ES-I3 (cell line): ENCODE results near the gene RAB3GAP2.
"Not testable (repeated sequence)": the region's sequence is repeated elsewhere in the genome, so short reads cannot be mapped to it uniquely, and the experiment has no call there.

Experiments
- H3K36me3 ChIP-seq: 2 replicates; pipeline ENCODE4 v1.6.1; 2013; ENCODE audit warnings: mild to moderate bottlenecking, low read length, control low read depth, moderate library complexity; ENCODE audit not compliant: insufficient read depth
- H3K4me1 ChIP-seq: 2 replicates; pipeline ENCODE4 v1.6.1; 2013; ENCODE audit warnings: mild to moderate bottlenecking, control low read depth, low read length; ENCODE audit not compliant: insufficient read depth
- H3K9ac ChIP-seq: 2 replicates; pipeline ENCODE4 v1.6.1; 2013; ENCODE audit warnings: low read depth, mild to moderate bottlenecking, low read length, moderate library complexity
- H3K9me3 ChIP-seq: 2 replicates; pipeline ENCODE4 v1.6.1; 2013; ENCODE audit warnings: mild to moderate bottlenecking, low read length, moderate library complexity; ENCODE audit not compliant: control insufficient read depth, insufficient read depth

RAB3GAP2 gene

DNA sequence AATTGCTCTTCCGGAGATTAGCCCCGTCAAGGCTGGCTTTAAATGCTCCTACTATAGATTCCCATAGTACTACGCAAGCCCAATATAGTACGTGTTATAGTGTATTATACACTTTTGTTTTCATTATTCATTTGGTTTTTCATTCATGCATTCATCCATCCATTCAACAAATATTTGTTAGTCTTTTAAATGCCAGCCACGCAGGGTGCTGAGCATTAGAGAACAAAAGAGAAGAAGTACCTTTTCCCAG, 513 bp upstream of the RAB3GAP2 start:
- Histone ChIP-seq H3K9me3 (no peaks in the 10 kb centered on the region), H3K4me1 (peaks cover 24% of the 10 kb centered on the region), H3K36me3 (peaks cover 3% of the 10 kb centered on the region; the same call in 1 of the 2 replicates), H3K9ac (peak overlapping the region; percentile 90)

DNA sequence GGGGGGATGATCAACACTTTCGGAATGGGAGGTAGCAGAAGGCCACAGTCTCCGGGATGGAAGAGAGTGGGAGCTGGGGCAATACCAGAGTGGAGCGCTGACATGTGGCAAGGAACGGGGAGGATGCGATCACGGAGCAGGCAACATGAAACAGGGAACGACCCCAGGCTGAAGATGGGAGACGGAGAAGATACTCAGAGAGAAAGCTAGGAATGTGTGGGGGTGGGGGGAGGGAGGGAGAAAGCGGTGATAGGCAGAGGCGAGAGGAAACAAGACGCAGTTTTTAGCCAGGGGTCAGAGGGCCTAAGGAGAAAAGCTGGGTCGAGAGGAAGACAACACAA, 577 bp downstream of the RAB3GAP2 start:
- Histone ChIP-seq H3K9ac (peak overlapping the region; percentile 90), H3K9me3 (no peaks in the 10 kb centered on the region), H3K36me3 (peaks cover 3% of the 10 kb centered on the region; the same call in 1 of the 2 replicates), H3K4me1 (peaks cover 24% of the 10 kb centered on the region)

DNA sequence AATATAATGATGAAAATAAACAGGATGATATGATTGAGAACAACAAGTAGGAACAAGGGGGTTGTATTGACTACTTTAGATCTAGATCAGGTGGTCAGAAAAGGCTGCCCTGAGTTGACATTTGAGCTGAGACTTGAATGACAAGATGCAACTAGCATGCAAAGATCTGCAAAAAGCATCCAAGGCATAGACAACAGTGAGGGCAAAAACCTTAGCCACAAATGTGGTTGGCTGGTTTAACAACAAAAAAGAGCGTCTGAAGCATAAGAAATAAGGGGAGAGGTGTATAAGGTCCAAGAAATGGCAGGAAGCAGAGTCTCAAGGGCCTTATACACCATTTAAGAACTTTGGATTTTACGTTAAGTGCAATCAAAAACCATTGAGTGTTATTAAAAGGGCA, 3.2 kb downstream of the RAB3GAP2 start:
- H3K9ac ChIP-seq, result no peak overlapping the region
- H3K9me3 ChIP-seq, result no peaks in the 10 kb centered on the region
- H3K4me1 ChIP-seq, result peaks cover 11% of the 10 kb centered on the region; the same call in 1 of the 2 replicates
- peaks cover 11% of the 10 kb centered on the region for H3K36me3 ChIP-seq

DNA sequence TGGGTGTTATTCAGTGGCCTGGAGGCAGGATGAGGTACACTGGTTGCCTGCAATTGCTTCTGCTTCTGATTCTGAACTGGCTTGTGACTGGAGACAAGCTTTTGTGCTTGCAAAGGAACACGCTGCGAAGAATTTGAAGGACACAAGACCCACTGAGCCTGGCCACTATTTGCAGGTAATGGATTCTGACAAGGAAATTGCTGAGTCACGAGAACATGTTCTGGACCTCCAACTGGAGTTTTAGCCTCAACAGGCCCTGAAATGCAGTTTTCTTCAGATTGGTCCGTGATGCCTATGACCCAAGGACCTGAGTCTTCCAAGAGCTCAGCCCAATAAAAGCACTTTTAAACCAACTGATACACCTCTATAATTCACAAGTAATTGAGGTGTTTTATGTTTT, 4.6 kb downstream of the RAB3GAP2 start:
- no peaks in the 10 kb centered on the region for H3K9me3 ChIP-seq
- peaks cover 11% of the 10 kb centered on the region for H3K36me3 ChIP-seq
- H3K9ac ChIP-seq, result no peak overlapping the region
- peaks cover 4% of the 10 kb centered on the region; the same call in 1 of the 2 replicates for H3K4me1 ChIP-seq

DNA sequence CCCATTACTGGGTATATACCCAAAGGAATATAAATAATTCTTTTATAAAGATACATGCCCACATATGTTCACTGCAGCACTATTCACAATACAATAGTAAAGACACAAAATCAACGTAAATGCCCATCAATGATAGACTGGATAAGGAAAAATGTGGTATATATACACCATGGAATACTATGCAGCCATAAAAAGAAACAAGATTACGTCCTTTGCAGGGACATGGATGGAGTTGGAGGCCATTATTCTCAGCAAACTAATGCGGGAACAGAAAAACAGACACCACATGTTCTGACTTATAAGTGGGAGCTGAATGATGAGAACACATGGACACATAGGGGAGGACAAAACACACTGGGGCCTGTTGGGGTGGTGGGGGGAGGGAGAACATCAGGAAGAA, 12.0 kb downstream of the RAB3GAP2 start:
- H3K9ac ChIP-seq, H3K9me3 ChIP-seq, H3K4me1 ChIP-seq, H3K36me3 ChIP-seq: not testable (repeated sequence)

DNA sequence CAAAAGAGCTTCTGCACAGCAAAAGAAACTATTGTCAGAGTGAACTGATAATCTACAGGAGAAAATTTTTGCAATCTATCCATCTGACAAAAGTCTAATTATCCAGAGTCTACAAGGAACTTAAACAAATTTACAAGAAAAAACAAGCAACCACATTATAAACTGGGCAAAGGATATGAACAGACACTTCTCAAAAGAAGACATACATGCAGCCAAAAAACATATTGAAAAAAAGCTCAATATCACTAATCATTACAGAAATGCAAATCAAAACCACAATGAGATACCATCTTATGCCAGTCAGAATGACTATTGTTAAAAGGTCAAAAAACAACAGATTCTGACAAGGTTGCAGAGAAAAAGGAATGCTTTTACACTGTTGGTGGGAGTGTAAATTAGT, 12.5 kb downstream of the RAB3GAP2 start:
- not testable (repeated sequence) for H3K9ac ChIP-seq, H3K9me3 ChIP-seq, H3K4me1 ChIP-seq, H3K36me3 ChIP-seq

DNA sequence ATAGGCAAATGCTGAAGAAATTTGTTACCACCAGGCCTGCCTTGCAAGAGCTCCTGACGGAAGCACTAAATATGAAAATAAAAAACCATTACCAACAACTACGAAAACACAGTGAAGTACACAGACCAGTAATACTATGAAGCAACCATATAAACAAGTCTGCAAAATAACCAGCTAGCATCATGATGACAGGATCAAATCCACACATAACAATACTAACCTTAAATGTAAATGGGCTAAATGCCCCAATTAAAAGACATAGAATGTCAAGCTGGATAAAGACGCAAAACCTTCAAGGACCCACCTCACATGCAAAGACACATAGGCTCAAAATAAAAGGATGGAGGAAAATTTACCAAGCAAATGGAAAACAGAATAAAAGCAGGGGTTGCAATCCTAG, 16.1 kb downstream of the RAB3GAP2 start:
- H3K36me3 ChIP-seq, result peaks cover 10% of the 10 kb centered on the region; the same call in 1 of the 2 replicates
- H3K4me1 ChIP-seq, H3K9me3 ChIP-seq, H3K9ac ChIP-seq: not testable (repeated sequence)

DNA sequence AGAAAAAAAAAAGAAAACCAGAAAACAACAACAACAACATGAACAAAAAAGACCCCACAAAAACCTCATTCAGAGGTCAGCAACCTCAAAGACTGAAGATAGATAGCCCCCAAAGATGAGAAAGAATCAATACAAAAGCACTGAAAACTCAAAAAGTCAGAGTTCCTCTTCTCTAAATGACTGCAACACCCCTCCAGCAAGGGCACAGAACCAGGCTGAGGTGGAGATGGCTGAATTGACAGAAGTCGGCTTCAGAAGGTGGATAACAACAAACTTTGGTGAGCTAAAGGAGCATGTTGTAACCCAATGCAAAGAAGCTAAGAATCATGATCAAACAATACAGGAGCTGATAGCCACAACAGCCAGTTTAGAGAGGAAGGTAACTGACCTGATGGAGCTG, 17.0 kb downstream of the RAB3GAP2 start:
- Histone ChIP-seq H3K36me3 (peaks cover 17% of the 10 kb centered on the region; the same call in 1 of the 2 replicates), H3K9me3 (peaks cover 13% of the 10 kb centered on the region), H3K4me1 (no peaks in the 10 kb centered on the region), H3K9ac (no peak overlapping the region)

DNA sequence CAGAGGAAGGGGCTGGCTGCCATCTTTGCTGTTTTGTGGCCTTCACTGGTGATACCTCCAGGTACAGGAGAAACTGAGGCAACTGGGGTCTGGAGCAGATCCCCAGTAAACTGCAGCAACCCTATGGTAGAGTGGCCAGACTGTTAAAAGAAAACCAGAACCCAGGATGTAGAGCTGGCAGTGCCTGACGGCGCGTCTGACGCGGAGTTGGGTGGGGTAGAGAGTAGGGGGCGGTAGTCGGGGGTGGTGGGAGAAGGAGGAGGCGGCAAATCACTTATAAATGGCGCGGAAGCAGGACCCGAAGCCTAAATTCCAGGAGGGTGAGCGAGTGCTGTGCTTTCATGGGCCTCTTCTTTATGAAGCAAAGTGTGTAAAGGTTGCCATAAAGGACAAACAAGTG, 19.0 kb downstream of the RAB3GAP2 start:
- H3K9ac ChIP-seq, H3K4me1 ChIP-seq: not testable (repeated sequence)
- Histone ChIP-seq H3K36me3 (peaks cover 31% of the 10 kb centered on the region; the same call in 1 of the 2 replicates), H3K9me3 (peaks cover 29% of the 10 kb centered on the region)

DNA sequence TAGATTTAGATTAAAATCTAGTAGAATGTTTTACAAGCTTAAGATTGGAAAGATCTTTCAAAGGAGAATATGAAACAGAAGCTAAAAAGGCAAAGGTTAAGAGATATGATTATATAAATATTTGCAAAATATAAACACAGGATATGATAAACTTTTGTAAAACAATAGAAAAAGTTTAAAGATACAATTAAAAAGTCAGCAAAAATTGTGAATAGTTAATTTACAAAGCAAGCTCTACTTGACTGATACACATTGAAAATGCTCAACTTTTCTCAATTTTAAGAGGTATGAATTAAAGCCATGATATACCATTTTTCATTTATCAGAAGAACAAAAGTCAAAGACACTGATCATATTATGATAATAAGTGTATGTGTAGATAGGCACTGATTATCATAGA, 21.0 kb downstream of the RAB3GAP2 start:
- peaks cover 31% of the 10 kb centered on the region; the same call in 1 of the 2 replicates for H3K36me3 ChIP-seq
- peaks cover 29% of the 10 kb centered on the region for H3K9me3 ChIP-seq
- no peaks in the 10 kb centered on the region for H3K4me1 ChIP-seq
- no peak overlapping the region for H3K9ac ChIP-seq

DNA sequence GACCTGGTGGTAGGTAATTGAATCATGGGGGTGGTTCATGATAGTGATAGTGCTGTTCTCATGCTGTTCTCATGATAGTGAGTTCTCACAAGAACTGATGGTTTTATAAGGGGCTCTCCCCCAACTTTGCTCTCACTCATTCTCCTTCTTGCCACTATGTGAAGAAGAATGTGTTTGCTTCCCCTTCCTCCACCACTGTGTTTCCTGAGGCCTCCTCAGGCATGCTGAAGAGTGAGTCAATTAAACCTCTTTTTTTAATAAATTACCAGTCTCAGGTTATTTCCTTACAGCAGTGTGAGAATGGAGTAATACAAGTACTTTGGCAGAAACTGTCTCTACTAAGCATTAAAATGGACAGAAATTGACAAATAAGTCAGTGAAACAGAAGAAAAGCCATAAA, 21.6 kb downstream of the RAB3GAP2 start:
- H3K4me1 ChIP-seq, result no peaks in the 10 kb centered on the region
- peaks cover 29% of the 10 kb centered on the region for H3K9me3 ChIP-seq
- peaks cover 31% of the 10 kb centered on the region; the same call in 1 of the 2 replicates for H3K36me3 ChIP-seq
- H3K9ac ChIP-seq, result no peak overlapping the region

DNA sequence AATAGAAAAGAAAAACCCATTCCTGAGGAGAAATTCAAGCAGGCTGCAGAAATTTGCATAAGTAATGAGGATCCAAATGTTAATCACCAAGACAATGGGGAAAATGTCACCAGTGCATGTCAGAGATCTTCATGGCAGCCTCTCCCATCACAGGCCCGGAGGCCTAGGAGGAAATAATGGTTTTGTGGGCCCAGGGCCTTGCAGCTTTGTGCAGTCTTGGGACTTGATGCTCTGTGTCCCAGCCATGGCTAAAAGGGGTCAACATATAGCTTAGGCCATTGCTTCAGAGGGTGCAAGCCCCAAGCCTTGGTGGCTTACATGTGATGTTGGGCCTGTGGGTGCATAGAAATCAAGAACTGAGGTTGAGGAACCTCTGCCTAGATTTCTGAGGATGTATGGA, 22.7 kb downstream of the RAB3GAP2 start:
- peaks cover 31% of the 10 kb centered on the region; the same call in 1 of the 2 replicates for H3K36me3 ChIP-seq
- peaks cover 29% of the 10 kb centered on the region for H3K9me3 ChIP-seq
- no peak overlapping the region for H3K9ac ChIP-seq
- H3K4me1 ChIP-seq, result no peaks in the 10 kb centered on the region; the same call in 1 of the 2 replicates

DNA sequence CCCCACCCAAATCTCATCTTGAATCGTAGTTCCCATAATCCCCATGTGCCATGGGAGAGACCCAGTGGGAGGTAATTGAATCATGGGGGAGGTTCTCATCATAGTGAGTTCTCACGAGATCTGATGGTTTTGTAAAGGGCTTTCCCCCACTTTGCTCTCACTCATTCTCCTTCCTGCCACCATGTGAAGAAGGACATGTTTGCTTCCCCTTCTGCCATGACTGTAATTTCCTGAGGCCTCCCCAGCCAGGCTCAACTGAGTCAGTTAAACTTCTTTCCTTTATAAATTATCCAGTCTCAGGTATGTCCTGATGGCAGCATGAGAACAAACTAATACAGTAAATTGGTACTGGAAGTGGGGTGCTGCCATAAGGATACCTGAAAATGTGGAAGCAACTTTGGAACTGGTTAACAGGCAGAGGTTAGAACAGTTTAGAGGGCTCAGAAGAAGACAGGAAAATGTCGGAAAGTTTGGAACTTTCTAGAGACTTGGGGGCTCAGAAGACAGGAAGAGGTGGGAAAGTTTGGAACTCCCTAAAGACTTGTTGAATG, 23.5 kb downstream of the RAB3GAP2 start:
- Histone ChIP-seq H3K36me3 (peaks cover 31% of the 10 kb centered on the region; the same call in 1 of the 2 replicates), H3K9me3 (peaks cover 29% of the 10 kb centered on the region)
- not testable (repeated sequence) for H3K9ac ChIP-seq

DNA sequence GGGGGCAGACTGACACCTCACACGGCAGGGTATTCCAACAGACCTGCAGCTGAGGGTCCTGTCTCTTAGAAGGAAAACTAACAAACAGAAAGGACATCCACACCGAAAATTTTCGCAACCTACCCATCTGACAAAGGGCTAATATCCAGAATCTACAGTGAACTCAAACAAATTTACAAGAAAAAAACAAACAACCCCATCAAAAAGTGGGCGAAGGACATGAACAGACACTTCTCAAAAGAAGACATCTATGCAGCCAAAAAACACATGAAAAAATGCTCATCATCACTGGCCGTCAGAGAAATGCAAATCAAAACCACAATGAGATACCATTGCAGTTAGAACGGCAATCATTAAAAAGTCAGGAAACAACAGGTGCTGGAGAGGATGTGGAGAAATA, 26.4 kb downstream of the RAB3GAP2 start:
- not testable (repeated sequence) for H3K4me1 ChIP-seq, H3K9ac ChIP-seq
- peaks cover 23% of the 10 kb centered on the region; the same call in 1 of the 2 replicates for H3K36me3 ChIP-seq
- peaks cover 23% of the 10 kb centered on the region for H3K9me3 ChIP-seq

More for the DNA sequence above, 23.5 kb downstream of the RAB3GAP2 start:
- H3K4me1 ChIP-seq, result not testable (repeated sequence)

DNA sequence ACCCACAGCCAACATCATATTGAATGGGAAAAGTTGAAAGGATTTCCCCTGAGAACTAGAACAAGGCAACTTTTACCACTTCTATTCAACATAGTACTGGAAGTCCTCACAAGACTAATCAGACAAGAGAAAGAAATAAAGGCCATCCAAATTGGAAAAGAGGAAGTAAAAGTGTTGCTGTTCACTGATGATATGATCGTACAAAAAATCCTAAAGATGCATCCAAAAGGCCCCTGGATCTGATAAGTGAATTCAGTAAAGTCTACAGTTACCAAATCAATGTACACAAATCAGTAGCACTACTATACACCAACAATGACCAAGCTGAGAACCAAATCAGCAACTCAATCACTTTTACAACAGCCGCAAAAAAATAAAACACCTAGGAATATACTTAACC, 28.3 kb downstream of the RAB3GAP2 start:
- H3K9ac ChIP-seq, result no peak overlapping the region
- peaks cover 2% of the 10 kb centered on the region; the same call in 1 of the 2 replicates for H3K4me1 ChIP-seq
- H3K9me3 ChIP-seq, result peaks cover 4% of the 10 kb centered on the region; the same call in 1 of the 2 replicates
- peaks cover 4% of the 10 kb centered on the region; the same call in 1 of the 2 replicates for H3K36me3 ChIP-seq
